ENCODE data around the gene ANXA2R. TPM values are rescaled to one million over a fixed set of nuclear protein-coding genes. Genes with fewer than 3 reads are reported as not detected.

The ANXA2R gene
- total and polyA plus RNA-seq, 9 of the 15 experiments (the other 6 are each of a cell fraction or from before 2014, with no cell fraction given), result 2.1 to 4.8 (median 3.4) TPM

- TF ChIP-seq CHD7 (IDR thresholded peaks at IDR 0.05; ENCODE audit: low read depth, low read length) (no peak), AFF1 (IDR thresholded peaks at IDR 0.05; ENCODE audit: low read depth in 1 of 2, partially characterized antibody in 2 of 2) (no peak), HNRNPUL1 (IDR thresholded peaks at IDR 0.05; ENCODE audit: low read length) (0 out of 2 replicates have a peak, but pooled peaks have one; percentile 47), HIVEP1 (CRISPR knock-in tag; IDR thresholded peaks at IDR 0.05) (no peak), FOXO4 (CRISPR knock-in tag; IDR thresholded peaks at IDR 0.05) (no peak), CEBPB (tag; IDR thresholded peaks at IDR 0.05) (peak; percentile 25; the same call in 1 of the 2 replicates), DIDO1 (tag; IDR thresholded peaks at IDR 0.05; ENCODE audit: low read depth) (no peak), HDAC2 (IDR thresholded peaks at IDR 0.05) (peak; percentile 12; the same call in 1 of the 2 replicates), DMBX1 (CRISPR knock-in tag; IDR thresholded peaks at IDR 0.05; ENCODE audit: borderline replicate concordance) (peak; percentile 4; the same call in 1 of the 2 replicates)
These were observed at the start of gene ANXA2R (continued) for GRCh38 chr5:43040287-43041098.

Data from K562 (cell line).